Measurements from ENCODE around the gene GMCL2. TPM values are rescaled to one million over a fixed set of nuclear protein-coding genes. Genes with fewer than 3 reads are reported as not detected.

Gene GMCL2
- total and polyA plus RNA-seq, 9 of the 15 experiments (the other 6 are each of a cell fraction or from before 2014, with no cell fraction given) = 0.04 TPM; not detected in 8

- no peak for TF ChIP-seq ARID3B (CRISPR knock-in tag; IDR thresholded peaks at IDR 0.05; ENCODE audit: borderline replicate concordance)
- no peak for TF ChIP-seq ZNF395 (CRISPR knock-in tag; IDR thresholded peaks at IDR 0.05)
- TF ChIP-seq PATZ1 (CRISPR knock-in tag; IDR thresholded peaks at IDR 0.05; ENCODE audit: borderline replicate concordance) = no peak
- TF ChIP-seq MXI1 (IDR thresholded peaks at IDR 0.05; ENCODE audit: low read depth, low read length) = no peak
- no peak for TF ChIP-seq ZNF277 (CRISPR knock-in tag; IDR thresholded peaks at IDR 0.05; ENCODE audit: borderline replicate concordance)
- TF ChIP-seq ZNF592 (IDR thresholded peaks at IDR 0.05) = peak; percentile 28; the same call in 1 of the 2 replicates
- TF ChIP-seq TAF7 (tag; IDR thresholded peaks at IDR 0.05) = no peak
- TF ChIP-seq ELK3 (CRISPR knock-in tag; IDR thresholded peaks at IDR 0.05) = no peak
- TF ChIP-seq BCOR (IDR thresholded peaks at IDR 0.05) = no peak
- TF ChIP-seq CTBP1 (IDR thresholded peaks at IDR 0.05; ENCODE audit: borderline replicate concordance) = 0 out of 2 replicates have a peak, but pooled peaks have one; percentile 10
- no peak for TF ChIP-seq ZNF263 (CRISPR knock-in tag; IDR thresholded peaks at IDR 0.05; ENCODE audit: borderline replicate concordance)
- TF ChIP-seq ZEB2 (IDR thresholded peaks at IDR 0.05) = no peak
- no peak for TF ChIP-seq ZNF174 (CRISPR knock-in tag; IDR thresholded peaks at IDR 0.05)
- no peak for TF ChIP-seq HNRNPUL1 (IDR thresholded peaks at IDR 0.05; ENCODE audit: low read length)
- no peak for TF ChIP-seq HSF4 (CRISPR knock-in tag; IDR thresholded peaks at IDR 0.05; ENCODE audit: borderline replicate concordance)
- no peak for TF ChIP-seq RFX7 (CRISPR knock-in tag; IDR thresholded peaks at IDR 0.05)
Measured at GRCh38 chr5:178232124-178232919, 45.2 kb upstream of the GMCL2 start, which contains the start of gene PHYKPL (continued).

Measured in K562 (cell line).